ENCODE data around the gene ERBB4.
A peak's percentile ranks its signal among the peaks of the same experiment; 100 is the strongest.

DNA sequence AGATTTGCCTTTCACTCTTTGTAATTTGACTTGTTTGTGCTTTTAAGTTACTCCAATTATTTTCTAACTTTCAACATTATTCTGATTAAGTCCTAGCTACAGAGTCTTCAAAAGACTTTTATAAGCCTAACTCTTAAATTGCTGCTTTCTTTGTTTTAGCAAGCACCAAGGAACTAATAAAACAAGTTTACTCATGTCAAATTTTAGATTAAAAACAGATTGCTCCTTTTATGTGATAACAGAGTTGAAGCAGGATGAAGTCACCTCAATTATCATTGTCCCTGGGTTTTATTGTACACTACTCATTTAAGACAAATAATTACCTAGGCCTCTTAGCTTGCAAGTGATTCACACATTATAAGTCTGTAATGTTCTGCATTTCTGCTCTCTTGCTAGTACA, 678.4 kb downstream of the ERBB4 start:
- TF ChIP-seq CTCF (IDR thresholded peaks at IDR 0.05) (no peak), POLR2AphosphoS5 (IDR thresholded peaks at IDR 0.05; ENCODE audit: low read depth, low read length) (no peak), TCF7L2 (IDR thresholded peaks at IDR 0.05; ENCODE audit: low read depth, low read length) (0 out of 2 replicates have a peak, but pooled peaks have one; percentile 57)
- TF ChIP-seq, protein P1, sequence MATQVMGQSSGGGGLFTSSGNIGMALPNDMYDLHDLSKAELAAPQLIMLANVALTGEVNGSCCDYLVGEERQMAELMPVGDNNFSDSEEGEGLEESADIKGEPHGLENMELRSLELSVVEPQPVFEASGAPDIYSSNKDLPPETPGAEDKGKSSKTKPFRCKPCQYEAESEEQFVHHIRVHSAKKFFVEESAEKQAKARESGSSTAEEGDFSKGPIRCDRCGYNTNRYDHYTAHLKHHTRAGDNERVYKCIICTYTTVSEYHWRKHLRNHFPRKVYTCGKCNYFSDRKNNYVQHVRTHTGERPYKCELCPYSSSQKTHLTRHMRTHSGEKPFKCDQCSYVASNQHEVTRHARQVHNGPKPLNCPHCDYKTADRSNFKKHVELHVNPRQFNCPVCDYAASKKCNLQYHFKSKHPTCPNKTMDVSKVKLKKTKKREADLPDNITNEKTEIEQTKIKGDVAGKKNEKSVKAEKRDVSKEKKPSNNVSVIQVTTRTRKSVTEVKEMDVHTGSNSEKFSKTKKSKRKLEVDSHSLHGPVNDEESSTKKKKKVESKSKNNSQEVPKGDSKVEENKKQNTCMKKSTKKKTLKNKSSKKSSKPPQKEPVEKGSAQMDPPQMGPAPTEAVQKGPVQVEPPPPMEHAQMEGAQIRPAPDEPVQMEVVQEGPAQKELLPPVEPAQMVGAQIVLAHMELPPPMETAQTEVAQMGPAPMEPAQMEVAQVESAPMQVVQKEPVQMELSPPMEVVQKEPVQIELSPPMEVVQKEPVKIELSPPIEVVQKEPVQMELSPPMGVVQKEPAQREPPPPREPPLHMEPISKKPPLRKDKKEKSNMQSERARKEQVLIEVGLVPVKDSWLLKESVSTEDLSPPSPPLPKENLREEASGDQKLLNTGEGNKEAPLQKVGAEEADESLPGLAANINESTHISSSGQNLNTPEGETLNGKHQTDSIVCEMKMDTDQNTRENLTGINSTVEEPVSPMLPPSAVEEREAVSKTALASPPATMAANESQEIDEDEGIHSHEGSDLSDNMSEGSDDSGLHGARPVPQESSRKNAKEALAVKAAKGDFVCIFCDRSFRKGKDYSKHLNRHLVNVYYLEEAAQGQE (IDR thresholded peaks at IDR 0.05; ENCODE audit: insufficient read depth in 1 of 2, low read depth in 2 of 2, low read length in 1 of 2) = no peak
